RWPE1 (cell line): ENCODE data around the gene CTNNA2.

ENCODE experiments used
- CTCF ChIA-PET: fragments of 350-600 bp; sonication (Branson Sonifier 250); formaldehyde crosslinking; extraction: SDS; loops from one replicate; lab custom pipeline; 2021; lab: Yijun Ruan, JAX
- POLR2A ChIA-PET: fragments of 400-600 bp; formaldehyde crosslinking; extraction: SDS; loops from one replicate; lab custom pipeline; 2020; ENCODE audit warnings: antibody characterized with exemption; ENCODE audit not compliant: low non-redundant PET; lab: Yijun Ruan, JAX
- DNase-seq: peaks from one replicate; pipeline ENCODE4 v3.0.0; 2012; ENCODE audit warnings: low spot score
- H3K27ac ChIP-seq: fragments of 450-650 bp; 2 replicates; pipeline ENCODE4 v1.5.1; 2017
- TF ChIP-seq, protein P1 (sequence below): fragments of 450-650 bp; conservative IDR thresholded peaks from 2 replicates; pipeline ENCODE4 v1.5.1; 2017; ENCODE audit warnings: low read depth, mild to moderate bottlenecking

Gene CTNNA2

GRCh38 chr2:80311304-80311703 is 798.5 kb downstream of the CTNNA2 start:
- DNase-seq = no peak
- H3K27ac ChIP-seq = no peak overlapping the region
- TF ChIP-seq, protein P1, sequence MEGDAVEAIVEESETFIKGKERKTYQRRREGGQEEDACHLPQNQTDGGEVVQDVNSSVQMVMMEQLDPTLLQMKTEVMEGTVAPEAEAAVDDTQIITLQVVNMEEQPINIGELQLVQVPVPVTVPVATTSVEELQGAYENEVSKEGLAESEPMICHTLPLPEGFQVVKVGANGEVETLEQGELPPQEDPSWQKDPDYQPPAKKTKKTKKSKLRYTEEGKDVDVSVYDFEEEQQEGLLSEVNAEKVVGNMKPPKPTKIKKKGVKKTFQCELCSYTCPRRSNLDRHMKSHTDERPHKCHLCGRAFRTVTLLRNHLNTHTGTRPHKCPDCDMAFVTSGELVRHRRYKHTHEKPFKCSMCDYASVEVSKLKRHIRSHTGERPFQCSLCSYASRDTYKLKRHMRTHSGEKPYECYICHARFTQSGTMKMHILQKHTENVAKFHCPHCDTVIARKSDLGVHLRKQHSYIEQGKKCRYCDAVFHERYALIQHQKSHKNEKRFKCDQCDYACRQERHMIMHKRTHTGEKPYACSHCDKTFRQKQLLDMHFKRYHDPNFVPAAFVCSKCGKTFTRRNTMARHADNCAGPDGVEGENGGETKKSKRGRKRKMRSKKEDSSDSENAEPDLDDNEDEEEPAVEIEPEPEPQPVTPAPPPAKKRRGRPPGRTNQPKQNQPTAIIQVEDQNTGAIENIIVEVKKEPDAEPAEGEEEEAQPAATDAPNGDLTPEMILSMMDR = no peak
- POLR2A ChIA-PET = no interaction called here
- CTCF ChIA-PET = no interaction called here

DNA sequence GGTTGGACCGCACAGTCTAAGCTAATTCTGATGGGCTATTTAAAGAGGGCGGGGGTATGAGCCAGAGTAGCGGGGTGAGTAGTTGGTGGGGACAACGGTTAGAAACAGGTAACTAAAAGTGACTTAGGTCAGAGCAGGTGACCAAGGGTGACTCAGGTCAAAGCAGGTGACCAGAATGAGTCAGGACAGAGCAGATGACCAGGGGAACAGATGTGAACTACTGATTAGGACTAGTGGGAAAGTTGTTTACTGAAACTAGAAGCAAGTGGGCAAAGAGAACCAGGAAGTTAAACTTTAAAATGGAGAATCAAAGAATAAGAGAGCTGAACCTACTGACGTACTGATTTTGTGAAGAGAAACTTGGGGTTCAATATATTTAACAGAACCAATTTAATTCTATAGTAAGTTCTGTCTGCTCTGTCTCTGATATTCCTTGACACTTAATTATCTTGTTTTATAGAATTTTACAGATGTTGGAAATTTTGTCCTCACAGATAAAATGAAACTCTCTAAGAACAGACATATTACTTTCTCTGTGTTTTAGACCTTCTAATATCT is 799.5 kb downstream of the CTNNA2 start:
- H3K27ac ChIP-seq = no peak overlapping the region
- TF ChIP-seq, protein P1 = no peak
- ChIA-PET CTCF (no interaction called here), POLR2A (no interaction called here)
- DNase-seq = no peak

- POLR2A ChIA-PET = no interaction called here
- TF ChIP-seq, protein P1 = no peak
- no peak overlapping the region for H3K27ac ChIP-seq
- no peak for DNase-seq
- CTCF ChIA-PET = interaction anchor here (1.2 kb wide), 1 partner anchor 176 kb away, joined by 5 read pairs; no protein-coding TSS in a partner anchor
These were observed 809.6 kb downstream of the CTNNA2 start for GRCh38 chr2:80322311-80322920.

- no peak for DNase-seq
- POLR2A ChIA-PET = no interaction called here
- CTCF ChIA-PET = interaction anchor here (1.2 kb wide), 1 partner anchor 176 kb away, joined by 5 read pairs; no protein-coding TSS in a partner anchor
- TF ChIP-seq, protein P1 = no peak
- H3K27ac ChIP-seq = no peak overlapping the region
These were observed 810.1 kb downstream of the CTNNA2 start for GRCh38 chr2:80322958-80323357.

DNA sequence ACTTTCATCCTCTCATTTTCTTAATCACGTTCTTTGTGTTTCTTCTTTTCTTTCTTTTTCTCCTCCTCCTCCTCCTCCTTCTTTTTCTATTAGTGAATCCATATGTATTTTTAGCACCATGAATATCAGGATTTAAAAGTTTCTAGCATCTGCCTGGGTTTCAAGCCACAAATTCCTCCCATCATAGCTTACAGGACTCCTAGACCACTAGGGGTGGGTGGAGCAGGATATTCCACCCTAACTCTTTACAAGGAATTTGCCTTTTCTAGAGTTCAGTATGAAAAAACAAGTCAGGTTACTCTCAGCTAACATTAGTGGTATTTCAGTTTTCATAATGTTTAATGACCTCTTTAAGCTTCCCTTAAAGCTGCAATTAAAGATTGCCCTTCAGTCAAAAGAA is 810.8 kb downstream of the CTNNA2 start:
- CTCF ChIA-PET = interaction anchor here (1.2 kb wide), 1 partner anchor 175 kb away, joined by 5 read pairs; no protein-coding TSS in a partner anchor
- TF ChIP-seq, protein P1 = no peak
- POLR2A ChIA-PET = no interaction called here
- DNase-seq = no peak
- no peak overlapping the region for H3K27ac ChIP-seq

DNA sequence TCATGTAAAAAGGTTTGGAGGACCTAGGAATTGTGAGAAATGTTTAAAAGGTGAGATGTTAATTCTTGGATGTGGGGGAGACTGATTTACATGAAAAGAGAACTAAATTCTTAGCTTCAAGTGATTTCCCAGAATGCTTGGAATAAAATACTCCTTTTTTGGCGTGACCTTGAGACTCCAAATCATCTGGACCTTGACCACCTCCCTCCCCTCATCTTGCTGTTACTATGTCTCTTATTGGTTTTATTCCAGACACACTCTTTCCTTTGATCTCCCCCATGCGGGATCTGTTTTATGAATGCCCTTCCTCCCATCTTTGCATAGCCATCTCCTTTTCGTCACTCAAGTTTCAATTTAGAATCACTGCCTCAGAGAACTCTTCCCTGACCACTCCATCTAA is 811.7 kb downstream of the CTNNA2 start:
- no peak for DNase-seq
- ChIA-PET CTCF (interaction anchor here (0.5 kb wide), 1 partner anchor 175 kb away, joined by 4 read pairs; no protein-coding TSS in a partner anchor), POLR2A (no interaction called here)
- no peak overlapping the region for H3K27ac ChIP-seq
- TF ChIP-seq, protein P1 = no peak
